Fibroblast of the conjunctiva (primary cell): ENCODE data around the gene SBNO2.
"Not testable (repeated sequence)": the region's sequence is repeated elsewhere in the genome, so short reads cannot be mapped to it uniquely, and the experiment has no call there.

Experiments
- DNase-seq: peaks from one replicate; pipeline ENCODE4 v3.0.0-alpha.2; 2010; ENCODE audit warnings: low read depth

The SBNO2 gene

DNA sequence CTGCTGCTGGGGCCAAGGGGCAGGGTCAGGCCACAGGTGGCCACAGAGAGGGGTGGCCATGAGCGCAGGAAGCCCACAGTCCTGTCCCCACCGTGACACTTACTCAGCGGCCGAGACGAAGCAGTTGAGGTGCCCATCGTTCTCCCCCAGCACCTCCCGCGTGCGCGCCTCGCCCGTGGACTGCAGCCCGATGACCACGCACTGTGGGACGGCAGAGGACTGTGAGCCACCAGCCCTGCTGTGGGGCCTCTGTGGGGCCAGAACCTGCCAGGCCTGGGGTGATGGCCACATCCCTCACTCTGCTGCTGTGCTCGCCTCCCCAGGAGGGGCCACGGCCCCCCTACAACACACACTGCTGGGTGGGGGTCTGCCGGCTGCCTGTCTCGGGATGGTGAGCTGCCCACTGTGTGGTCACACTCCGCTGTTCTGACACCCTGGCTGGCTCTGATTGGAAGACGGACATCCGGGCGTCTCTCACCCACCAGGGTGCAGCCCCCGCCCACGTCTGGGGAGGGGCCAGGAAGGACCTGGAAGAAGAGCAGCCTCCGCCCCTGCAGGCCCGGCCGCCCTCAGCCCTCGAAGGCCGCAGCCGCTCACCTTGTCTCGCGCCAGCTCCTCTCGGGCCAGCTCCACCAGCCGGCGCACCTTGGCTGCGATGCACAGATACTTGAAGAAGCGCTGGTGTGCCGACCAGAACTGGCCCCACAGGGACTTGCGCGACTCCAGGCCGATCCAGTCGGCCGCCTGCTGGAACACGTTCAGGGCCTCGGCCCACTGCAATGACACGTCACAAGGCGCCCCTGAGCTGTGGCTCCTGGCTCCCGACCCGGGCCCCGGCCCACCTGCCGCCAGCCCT lies 57.1 kb downstream of the SBNO2 start:
- no peak for DNase-seq

DNA sequence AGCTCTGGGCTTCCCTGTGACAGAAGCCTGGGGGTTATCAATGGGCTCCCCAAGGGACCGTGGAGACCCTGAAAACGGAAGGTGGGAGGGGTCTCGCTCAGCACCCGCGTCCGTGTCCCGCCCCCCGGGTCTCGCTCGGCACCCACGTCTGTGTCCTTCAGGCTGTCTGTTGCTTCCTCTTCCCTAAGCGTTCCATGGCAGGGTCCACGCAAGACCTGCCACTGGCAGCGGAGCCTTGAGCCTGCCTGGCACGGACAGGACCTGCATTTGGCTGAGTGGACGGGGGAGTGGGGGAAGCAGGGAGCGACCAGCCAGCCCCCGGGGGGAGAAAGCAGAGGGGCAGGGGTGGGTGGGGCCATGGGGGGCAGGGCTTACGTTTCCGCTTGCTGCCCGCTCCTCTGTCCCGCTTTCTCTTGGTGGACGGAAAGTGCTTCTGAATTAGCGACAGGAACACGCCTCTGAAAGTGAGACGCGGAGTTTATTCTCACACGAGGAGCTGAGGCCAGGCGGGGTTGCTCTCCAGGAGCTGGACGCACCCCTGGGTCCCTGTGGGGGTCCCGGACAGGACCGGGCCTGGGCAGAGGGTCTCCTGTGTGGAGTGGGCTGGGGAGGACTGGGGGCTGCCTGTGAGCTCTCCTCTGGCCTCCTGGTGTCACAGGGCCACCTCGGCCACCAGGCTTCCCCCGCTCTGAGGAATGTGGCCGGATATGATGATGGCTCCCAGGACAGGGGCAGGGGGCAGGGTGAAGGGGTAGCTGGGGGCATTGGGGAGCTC lies 58.2 kb downstream of the SBNO2 start:
- no peak for DNase-seq

DNA sequence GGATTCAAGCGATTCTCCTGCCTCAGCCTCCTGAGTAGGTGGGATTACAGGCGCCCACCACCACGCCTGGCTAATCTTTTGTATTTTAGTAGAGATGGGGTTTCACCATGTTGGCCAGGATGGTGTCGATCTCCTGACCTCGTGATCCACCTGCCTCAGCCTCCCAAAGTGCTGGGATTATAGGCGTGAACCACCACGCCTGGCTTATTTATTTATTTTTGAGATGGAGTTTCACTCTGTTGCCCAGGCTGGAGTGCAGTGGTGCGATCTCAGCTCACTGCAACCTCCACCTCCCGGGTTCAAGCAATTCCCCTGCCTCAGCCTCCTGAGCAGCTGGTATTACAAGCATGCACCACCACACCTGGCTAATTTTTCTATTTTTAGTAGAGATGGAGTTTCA lies 59.3 kb downstream of the SBNO2 start:
- DNase-seq: not testable (repeated sequence)

DNA sequence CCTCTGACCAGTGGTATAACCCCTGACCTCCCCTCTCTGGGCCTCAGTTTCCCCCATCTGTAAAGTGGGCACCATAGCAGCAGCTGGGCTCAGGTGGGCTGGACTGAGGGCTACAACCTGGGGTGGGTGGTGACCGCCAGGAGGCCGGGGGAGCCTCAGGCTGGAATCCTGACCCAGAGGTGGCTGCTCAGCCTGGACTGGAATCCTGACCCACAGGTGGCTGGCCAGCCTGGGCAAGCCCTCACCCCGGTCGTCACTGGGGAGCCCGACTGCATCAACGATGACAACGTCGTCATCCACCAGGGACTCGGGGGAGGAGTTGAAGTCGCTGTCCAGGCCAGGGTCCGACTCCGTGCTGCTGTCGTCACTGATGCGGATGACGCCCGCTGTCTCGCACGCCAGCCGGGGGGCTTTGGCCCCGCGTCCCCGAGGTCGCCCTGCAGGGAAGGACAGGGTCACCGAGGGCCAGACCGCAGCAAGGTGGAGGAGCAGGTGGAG lies 60.0 kb downstream of the SBNO2 start:
- no peak for DNase-seq

DNA sequence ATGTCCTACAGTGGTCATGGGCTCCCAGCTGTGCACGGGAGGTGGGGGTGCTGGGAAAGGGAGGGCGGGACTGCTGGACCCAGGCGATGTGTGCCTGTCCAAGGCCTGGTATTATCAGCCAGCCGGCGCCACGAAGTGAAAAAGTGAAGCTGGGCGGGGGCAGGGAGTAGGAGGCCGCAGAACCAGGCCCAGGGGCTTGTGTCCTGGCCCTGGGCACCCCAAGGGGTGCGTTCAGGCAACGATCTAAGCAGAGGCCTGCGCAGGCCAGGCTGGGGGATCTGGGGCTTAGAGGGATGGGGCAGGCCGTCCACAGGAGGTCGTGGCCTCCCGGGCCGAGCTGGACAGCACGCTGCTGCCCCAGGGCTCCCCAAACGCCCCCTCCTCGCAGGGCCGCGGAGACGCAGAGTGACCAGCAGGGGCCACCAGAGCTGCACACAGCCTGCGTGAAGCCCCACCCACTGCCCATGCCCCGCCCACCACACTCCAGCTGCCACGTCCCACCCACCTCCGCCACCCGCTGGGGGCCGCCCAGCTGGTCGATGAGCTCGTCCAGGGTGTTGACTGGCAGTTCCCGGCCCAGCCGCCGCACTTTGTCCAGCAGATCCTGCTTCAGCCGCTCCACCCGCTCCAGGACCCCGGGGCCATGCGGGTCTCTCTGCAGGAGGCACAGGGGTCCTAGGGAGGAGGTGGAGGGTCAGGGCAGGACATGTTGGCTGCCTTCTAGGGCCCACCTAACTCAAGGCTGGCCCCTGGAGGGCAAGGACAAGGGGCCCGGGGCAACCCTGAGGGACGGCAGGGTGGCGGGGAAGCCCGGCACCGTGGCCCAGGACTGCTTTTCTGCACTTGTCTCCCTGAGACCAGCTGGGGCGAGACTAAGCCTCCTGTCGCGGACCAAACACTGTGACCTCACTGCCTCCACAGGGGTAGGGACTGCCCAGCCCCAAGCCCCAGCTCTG lies 60.8 kb downstream of the SBNO2 start:
- DNase-seq: peak; percentile 95

DNA sequence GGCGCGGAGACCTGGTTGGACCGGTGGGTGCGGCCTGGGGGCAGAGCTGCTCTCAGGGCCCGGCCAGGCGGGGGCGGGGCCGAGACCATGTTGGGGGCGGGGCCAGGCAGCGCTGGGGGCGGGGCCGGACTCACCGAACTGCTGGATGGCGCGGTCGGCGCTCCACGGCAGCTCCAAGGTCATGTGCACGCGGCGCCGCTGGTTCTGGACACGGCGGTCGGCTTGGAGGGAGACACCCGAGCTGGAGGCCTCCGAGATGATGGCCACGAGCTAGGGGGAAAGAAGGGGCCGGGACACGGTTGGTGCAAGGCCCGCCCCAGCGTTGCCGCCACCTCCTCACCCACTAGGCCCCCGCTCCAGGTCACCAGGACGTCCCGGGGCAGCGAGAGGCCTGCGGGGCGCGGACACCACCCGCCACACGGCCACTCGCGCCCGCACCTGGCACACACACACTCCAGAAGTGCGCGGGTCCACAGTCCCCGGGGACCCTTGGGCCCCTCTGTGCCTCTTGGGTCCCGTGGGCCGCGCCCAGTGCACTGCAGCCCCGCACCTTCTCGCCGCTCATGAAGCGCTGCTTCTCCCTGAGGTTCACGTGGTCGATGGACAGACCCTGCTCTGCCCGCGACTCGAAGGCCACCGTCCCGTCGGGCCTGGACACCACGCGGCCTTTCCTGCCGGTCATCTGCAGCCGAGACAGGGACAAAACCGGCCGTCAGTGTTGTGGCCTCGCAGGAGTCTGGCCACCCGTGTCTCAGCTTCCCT lies 61.6 kb downstream of the SBNO2 start:
- no peak for DNase-seq

DNA sequence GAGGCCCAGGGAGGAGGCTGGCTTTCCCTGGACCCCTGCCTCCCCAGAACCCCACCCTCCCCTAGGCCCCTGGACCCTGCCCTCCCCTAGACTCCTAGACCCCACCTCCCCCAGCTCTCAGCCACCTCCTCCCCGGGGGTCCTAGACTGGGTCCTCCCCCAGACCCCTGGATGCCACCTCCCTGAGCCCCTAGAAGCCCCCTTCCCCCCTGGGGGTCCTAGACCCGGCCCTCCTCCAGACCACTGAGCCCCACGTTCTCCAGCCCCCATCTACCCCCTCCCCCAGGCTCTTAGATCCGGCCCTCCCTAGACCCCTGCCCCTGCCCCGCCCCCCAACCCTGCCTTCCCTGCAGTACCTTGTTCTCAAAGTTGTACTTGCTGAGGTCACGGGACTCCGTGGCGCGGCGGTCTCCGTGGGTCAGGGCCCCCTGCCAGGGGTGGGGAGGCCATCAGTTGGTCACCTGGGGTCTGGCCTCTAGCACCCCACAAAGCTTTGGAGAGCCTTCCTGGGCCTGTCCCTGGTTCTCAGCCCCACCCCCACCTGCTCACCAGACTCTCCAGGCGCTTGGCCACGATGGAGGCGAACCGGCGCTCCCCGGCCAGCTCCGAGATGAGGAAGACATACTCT lies 62.3 kb downstream of the SBNO2 start:
- no peak for DNase-seq

DNA sequence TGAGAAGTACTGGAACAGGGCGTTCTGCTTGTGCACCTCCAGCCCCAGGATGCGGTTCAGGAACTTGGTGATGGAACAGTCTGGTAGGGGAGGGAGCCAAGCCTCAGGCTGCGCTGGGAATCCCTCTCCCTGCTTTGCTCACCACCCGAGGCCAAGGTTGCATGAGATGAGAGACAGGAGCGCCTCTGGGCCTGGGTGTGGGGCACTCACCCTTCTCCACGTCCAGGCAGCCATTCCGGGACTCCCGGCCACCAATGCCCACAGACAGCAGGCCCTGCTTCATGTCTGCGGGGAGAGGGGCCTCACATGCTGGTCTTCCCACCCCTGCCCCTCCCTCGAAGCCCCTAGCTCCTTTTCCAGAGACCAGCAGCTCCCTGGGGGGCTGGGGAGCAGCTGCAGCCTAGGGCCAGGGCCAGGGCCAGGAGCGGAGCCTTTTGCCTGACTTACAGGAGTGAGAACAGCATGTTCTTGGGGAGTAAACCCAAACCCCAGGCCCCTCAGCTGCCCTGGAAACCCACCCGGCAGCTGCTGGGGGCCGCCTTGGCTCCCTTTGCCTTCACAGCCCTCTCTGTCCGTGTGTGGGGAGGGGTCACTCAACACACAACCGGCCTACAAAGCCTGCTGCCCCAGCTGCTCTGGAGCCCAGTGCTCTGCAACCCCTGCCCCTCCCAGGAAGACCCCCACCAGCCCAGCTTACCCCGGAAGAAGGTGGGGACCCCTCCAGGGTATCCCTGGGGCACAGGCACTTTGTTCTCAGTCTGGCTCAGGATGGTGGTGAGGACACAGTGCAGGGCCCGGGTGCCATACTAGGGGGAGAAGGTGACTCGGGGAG lies 63.0 kb downstream of the SBNO2 start:
- no peak for DNase-seq

DNA sequence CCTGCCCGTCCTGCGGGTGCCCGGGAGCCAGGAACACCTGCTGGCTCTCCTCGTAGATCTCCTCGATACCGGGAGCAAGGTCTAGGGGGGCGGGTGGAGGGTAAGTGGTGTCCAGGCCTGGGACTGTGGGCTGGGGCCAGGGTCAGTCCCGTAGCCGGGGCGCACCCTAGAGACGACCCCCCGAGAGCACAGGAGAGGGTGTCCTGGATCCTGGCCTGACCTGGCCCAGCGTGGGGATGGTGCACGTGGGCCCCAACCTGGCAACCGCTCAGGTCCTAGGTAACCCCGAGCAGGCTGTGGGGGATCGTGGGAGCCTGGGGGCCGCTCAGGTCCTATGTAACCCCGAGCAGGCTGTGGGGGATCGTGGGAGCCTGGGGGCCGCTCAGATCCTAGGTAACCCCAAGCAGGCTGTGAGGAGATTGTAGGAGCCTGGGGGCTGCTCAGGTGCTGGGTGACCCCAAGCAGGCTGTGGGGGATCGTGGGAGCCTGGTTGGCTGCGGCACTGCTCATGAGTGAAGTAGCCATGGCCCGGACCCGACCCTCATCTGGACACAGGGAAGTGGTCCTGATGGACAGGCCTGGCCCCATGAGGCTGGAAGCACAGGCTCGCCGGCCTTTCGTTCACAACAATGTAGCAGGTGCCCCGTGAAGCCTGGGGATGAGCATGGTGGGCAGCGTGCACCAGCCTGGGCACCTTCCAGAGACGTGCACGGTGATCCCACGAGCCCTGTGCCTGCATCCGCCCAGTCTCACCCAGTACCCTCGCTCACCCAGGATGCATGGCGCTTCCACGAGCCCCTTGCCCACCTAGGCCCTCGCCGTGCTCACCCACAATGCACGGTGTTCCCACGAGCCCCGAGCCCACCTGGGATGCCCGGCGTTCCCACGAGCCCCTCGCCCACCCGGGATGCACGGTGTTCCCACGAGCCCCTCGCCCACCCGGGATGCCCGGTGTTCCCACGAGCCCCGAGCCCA lies 64.1 kb downstream of the SBNO2 start:
- no peak for DNase-seq

DNA sequence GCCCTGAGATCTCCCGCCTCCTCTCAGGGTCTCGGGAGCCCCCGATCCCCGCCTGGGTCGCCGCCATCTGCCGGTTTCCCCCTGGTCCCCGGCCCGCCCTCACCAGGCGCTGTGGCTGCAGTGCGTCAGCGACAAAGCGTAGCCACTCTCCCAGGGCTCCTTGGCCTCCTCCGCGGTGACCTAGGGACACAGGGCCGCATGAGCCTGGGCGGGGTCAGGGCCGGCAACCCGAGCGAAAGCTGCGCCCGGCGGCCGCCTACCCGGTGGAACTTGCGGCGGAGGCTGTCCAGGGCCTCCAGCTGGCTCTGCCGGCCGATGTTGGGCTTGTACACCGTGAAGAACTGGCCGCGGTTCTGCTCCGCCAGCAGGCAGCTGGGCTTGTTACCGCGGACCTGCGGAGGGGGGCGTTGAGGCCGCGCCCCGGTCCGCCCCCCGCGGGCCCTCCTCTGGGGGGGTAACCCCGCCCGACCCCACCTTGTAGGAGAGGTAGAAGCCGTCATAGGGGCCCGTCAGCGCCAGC lies 65.0 kb downstream of the SBNO2 start:
- no peak for DNase-seq

DNA sequence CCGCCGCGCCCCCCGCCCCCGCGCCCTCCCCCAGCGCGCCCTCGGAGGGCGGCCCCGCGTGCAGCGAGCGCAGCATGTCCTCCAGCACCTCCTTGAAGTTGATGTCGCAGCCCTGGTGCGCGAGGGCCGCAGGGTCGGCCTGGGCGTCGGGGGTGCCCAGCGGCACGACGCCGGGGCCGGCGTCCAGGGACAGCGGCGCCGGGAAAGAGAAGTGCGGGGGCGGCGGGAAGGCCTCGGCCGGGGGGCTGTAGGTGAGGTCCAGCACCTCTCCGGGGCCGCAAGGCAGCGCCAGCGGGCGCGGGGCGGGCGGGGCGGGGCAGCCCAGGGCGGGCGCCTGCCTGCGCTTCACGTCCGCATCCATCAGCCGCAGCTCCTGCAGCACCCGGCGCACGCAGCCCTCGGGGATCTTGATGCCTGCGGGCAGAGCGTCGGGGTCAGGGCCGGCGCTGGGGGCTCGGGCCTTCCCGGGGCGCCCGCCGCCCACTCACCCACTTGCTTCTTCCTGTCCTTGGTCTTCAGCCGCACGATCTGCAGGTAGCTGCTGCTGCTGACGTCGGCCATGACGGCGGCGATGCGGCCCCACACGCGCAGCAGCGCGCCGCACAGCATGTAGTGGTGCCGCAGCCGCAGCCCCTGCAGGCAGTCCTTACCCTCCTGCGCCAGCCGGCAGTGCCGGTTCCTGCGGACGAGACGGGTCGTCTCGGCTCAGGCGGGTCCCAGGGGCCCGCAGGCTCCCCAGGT lies 65.6 kb downstream of the SBNO2 start:
- DNase-seq: no peak

DNA sequence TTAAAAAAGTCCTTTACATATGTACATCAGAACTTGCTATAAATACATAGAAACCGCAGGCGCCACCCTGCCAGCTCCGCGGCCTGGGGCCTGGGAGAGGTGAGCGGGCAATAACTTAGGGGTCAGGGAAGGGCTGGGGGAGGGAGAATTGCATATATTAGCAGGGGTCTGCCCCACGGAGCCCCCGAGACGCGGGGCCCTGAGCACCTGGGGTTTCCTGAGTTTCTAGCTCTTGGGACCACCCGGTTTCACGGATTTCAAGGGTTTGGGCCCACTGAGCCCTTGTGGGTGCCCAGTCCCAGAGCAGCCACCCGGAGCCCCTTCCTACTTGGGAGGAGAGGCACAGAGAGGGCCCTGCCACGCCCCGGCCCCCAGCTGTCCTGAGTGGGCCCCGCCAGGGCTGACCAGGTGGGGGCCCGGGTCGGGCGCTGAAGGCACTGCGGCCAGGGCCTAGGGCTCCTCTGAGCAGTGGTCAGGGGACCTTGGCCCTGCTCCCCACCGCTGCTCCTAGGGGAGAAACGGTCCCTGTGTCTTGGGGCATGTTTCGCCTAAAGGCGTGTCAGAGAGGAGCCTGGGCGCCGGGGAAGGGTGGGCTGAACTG lies 66.3 kb downstream of the SBNO2 start:
- no peak for DNase-seq

DNA sequence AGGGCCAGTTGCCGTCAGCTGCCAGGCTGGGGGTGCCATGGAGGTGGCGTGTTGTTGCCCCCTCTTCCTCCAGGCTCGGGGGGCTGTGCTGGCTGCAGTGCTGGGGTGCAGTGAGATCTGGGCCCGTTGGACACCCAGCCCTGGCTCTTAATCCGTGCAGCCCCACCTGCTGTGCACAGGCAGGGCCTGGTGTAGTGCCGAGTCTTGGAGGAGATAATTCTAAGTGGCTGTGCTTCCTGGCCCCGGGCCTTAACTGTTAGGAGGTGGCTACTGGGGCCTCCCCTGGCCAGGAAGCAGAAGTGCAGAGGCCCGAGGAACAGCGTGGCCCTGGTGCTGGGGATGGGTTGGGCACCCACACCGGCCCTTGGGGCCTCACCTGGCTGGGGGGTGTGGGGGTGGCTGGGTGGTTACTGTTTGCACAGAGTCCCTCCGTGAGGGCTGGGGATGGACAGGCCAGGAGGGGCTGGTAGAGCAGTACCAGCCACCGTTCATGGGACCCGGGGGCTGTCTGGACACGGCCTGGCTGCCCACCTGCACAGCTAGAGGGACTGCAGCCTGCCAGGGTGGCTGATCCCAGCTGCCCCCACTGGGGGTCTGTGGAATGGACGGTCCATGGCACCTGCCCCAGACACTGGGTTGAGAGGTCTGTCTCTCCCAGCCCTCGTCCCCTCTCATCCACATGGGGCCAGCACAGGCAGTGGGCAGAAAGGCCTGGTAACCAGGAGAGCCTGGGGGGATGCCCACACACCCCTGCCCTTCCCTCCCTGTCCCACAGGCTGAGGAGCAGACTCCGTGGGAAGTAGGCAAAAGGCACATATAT lies 67.0 kb downstream of the SBNO2 start:
- no peak for DNase-seq

DNA sequence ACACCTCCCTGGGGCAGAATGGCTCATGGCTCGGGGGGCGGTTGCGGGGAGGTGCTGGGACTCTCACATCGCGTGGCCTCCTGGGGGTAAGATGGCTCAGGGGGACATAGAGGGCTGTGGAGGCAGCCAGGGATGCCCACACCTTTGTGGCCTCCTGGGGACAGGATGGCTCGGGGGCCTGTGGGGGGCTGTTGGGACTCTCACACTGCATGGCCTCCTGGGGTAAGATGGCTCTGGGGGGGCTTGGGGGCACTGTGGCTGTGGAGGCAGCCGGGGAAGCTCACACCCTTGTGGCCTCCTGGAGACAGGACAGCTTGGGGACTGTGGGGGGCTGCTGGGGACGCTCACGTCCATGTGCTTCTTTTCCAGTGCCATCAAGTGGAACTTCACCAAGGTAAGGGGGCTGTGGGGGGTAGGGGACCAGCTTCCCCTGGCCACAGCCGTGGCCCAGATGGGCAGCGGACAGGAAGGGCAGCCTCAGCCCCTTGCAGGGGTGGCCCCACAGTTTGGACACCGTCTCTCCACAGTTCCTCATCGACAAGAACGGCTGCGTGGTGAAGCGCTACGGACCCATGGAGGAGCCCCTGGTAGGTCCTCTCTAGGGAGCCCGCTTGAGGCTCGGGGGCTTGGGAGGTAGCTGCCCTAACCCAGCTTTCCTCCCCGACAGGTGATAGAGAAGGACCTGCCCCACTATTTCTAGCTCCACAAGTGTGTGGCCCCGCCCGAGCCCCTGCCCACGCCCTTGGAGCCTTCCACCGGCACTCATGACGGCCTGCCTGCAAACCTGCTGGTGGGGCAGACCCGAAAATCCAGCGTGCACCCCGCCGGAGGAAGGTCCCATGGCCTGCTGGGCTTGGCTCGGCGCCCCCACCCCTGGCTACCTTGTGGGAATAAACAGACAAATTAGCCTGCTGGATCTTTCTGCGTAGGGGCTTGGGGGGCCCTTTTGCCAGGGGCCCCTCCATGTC lies 67.9 kb downstream of the SBNO2 start:
- DNase-seq: no peak
